CD14-positive monocyte (primary cell): ENCODE measurements around the gene OTUD7B. TPM values are rescaled to one million over a fixed set of nuclear protein-coding genes. Genes with fewer than 3 reads are reported as not detected.
A peak's percentile ranks its signal among the peaks of the same experiment; 100 is the strongest.

Experiments
- DNase-seq, 3 donors: peaks; one replicate each; pipeline ENCODE4 v3.0.0-alpha.2; 2011 to 2022
- H2AFZ ChIP-seq: 2 replicates; pipeline ENCODE4 v1.6.0; 2012; ENCODE audit warnings: mild to moderate bottlenecking, low read depth, low read length, inconsistent platforms; ENCODE audit not compliant: insufficient read depth, poor library complexity, severe bottlenecking
- H3K27ac ChIP-seq, 2 donors: 1 replicate in 1 of 2; 2 replicates in 1 of 2; pipeline ENCODE4 v1.5.1; 2012 to 2013; ENCODE audit warnings: low read length in 2 of 2, control low read depth in 1 of 2, inconsistent platforms in 1 of 2, low read depth in 1 of 2, mild to moderate bottlenecking in 1 of 2
- H3K27me3 ChIP-seq, 2 donors: one replicate each; pipeline versions ENCODE4 v1.6.0 to v1.6.1; 2011 to 2013; ENCODE audit warnings: low read length in 2 of 2; ENCODE audit not compliant: control insufficient read depth in 2 of 2, insufficient read depth in 2 of 2
- H3K36me3 ChIP-seq, 2 donors: replicated peaks in 1 of 2; 1 replicate in 1 of 2; 2 replicates in 1 of 2; pipeline versions ENCODE4 v1.5.1 to v1.6.1; 2012 to 2013; ENCODE audit warnings: low read length in 2 of 2, control low read depth in 1 of 2, inconsistent platforms in 1 of 2, mild to moderate bottlenecking in 1 of 2; ENCODE audit not compliant: insufficient read depth in 2 of 2, control insufficient read depth in 1 of 2
- H3K4me1 ChIP-seq, 2 donors: 1 replicate in 1 of 2; 2 replicates in 1 of 2; pipeline versions ENCODE4 v1.5.1 to v1.6.1; 2012 to 2013; ENCODE audit warnings: low read length in 2 of 2, control low read depth in 1 of 2, inconsistent platforms in 1 of 2, mild to moderate bottlenecking in 1 of 2, moderate library complexity in 1 of 2; ENCODE audit not compliant: insufficient read depth in 2 of 2, control insufficient read depth in 1 of 2
- H3K4me2 ChIP-seq: replicated peaks from 2 replicates; pipeline ENCODE3; 2012; ENCODE audit warnings: low read length, moderate library complexity, mild to moderate bottlenecking; ENCODE audit not compliant: poor library complexity, severe bottlenecking; ENCODE audit errors: extremely low read depth
- H3K4me3 ChIP-seq, 3 experiments: fragments of 200-600 bp in 1 of 3; sonication (generic) in 1 of 3; replicated peaks in 1 of 3; 1 replicate in 2 of 3; 2 replicates in 1 of 3; pipeline ENCODE4 v1.5.1; 2011 to 2013; ENCODE audit warnings: low read length in 3 of 3, mild to moderate bottlenecking in 3 of 3, control low read depth in 2 of 3, low read depth in 2 of 3, inconsistent platforms in 1 of 3, moderate library complexity in 1 of 3
- H3K79me2 ChIP-seq: 2 replicates; pipeline ENCODE4 v1.6.0; 2012; ENCODE audit warnings: mild to moderate bottlenecking, control low read depth, inconsistent platforms, low read length, moderate library complexity; ENCODE audit not compliant: insufficient read depth
- H3K9ac ChIP-seq: 2 replicates; pipeline ENCODE4 v1.6.0; 2017; ENCODE audit warnings: low read length, mild to moderate bottlenecking; ENCODE audit not compliant: insufficient read depth, poor library complexity, severe bottlenecking
- H3K9me3 ChIP-seq, 2 donors: replicated peaks in 1 of 2; 1 replicate in 1 of 2; 2 replicates in 1 of 2; pipeline versions ENCODE4 v1.5.1 to v1.6.1; 2012 to 2013; ENCODE audit warnings: low read length in 2 of 2, control low read depth in 1 of 2; ENCODE audit not compliant: control insufficient read depth in 1 of 2, insufficient read depth in 1 of 2
- H4K20me1 ChIP-seq: 2 replicates; pipeline ENCODE4 v1.6.0; 2012; ENCODE audit warnings: mild to moderate bottlenecking, low read length, control low read depth, moderate library complexity; ENCODE audit not compliant: insufficient read depth
- H3K27ac Mint-ChIP-seq, 7 donors: one replicate each; pipeline ENCODE4 v1.8.0; 2020; ENCODE audit warnings: mild to moderate bottlenecking in 7 of 7, mixed read lengths in 7 of 7, moderate library complexity in 6 of 7, inconsistent platforms in 2 of 7
- H3K27me3 Mint-ChIP-seq, 3 donors: one replicate each; pipeline ENCODE4 v1.8.0; 2021 to 2022; ENCODE audit warnings: low read depth in 3 of 3, mild to moderate bottlenecking in 3 of 3, mixed read lengths in 3 of 3, moderate library complexity in 3 of 3, inconsistent platforms in 1 of 3
- H3K36me3 Mint-ChIP-seq, 2 donors: one replicate each; pipeline ENCODE4 v1.8.0; 2020; ENCODE audit warnings: mixed read lengths in 2 of 2, inconsistent platforms in 1 of 2, mild to moderate bottlenecking in 1 of 2
- H3K4me1 Mint-ChIP-seq: one replicate; pipeline ENCODE4 v1.8.0; 2020; ENCODE audit warnings: mild to moderate bottlenecking, mixed read lengths
- H3K4me3 Mint-ChIP-seq, 2 donors: one replicate each; pipeline ENCODE4 v1.8.0; 2020; ENCODE audit warnings: mild to moderate bottlenecking in 2 of 2, mixed read lengths in 2 of 2, moderate library complexity in 1 of 2
- H3K9me3 Mint-ChIP-seq, 7 donors: one replicate each; pipeline ENCODE4 v1.8.0; 2020 to 2022; ENCODE audit warnings: mixed read lengths in 7 of 7, mild to moderate bottlenecking in 6 of 7, moderate library complexity in 6 of 7, inconsistent platforms in 2 of 7
- WGBS: methylation state at CpG from one replicate; pipeline ENCODE4 v1.1.5; 2013; ENCODE audit warnings: missing lambda C conversion rate; ENCODE audit not compliant: insufficient coverage; 5-methylcytosine and 5-hydroxymethylcytosine counted together
- intact Hi-C, 2 donors: fragments of 100-400 bp; cut with micrococcal nuclease; formaldehyde crosslinking; loops; one replicate each; pipeline versions ENCODE4 v1.15.0 to v1.15.1; 2023
- polyA plus RNA-seq, 3 donors: library from polyadenylated mRNA; depleted of rRNA in 1 of 3; unstranded in 2 of 3; stranded (reverse) in 1 of 3; fragments of 300-500 nt in 2 of 3; fragments of >200 nt in 1 of 3; fragmentation: Illumina TruSeq in 2 of 3; gene quantifications; 1 replicate in 2 of 3; 2 replicates in 1 of 3; pipeline ENCODE4 v1.2.3, GENCODE V29; 2012 to 2021
- TF ChIP-seq, protein P1 (sequence below): fragments of 200-600 bp; IDR thresholded peaks from one replicate; pipeline ENCODE4 v1.8.0; 2022; ENCODE audit warnings: antibody characterized with exemption, mild to moderate bottlenecking

The OTUD7B gene
- polyA plus RNA-seq, 3 donors = 0.03 TPM; not detected in 2

DNA sequence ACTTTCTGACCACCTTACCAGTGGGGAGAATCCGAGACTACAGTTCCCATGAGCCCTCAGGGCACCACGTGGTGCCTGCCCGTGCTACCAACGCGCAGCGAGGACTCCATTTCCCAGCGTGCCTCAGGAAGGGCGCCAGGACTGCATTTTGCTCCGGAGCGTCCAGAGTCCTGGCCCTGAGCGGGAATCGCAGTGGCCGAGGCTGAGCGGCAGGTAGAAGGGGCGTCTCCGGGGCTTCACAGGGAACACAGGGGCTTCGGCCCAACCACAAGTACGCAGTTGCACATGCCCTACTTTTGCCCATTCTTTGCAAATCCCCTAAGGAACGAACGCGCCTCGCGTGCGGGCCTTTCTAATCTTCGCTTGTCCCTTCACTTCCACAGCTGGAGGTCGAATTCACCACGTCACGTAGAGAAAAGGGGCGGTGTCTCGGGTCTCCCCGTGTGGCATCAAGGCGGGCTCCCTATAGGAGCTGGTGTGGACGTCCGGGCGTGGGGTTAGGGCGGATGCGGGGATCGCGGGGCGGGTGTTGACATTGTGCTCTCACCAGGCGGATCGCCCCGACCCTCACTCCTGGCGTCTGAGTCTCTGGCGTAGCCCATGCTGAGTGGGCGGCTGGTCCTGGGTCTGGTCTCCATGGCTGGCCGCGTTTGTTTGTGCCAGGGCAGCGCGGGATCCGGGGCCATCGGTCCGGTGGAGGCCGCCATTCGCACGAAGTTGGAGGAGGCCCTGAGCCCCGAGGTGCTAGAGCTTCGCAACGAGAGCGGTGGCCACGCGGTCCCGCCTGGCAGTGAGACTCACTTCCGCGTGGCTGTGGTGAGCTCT lies 110.9 kb downstream of the OTUD7B start, which contains the start of gene BOLA1:
BOLA1 (plus strand) TSS at position 109 of the 825 bp plus-strand sequence; CDS start at position 601, 492 bp downstream.
- intact Hi-C loops = loop anchor here in 1 of 2 donors (5.0 to 10.0 kb wide), 3 partner anchors 38 to 285 kb away; partner anchors contain the start of gene MTMR11
- TF ChIP-seq, protein P1, sequence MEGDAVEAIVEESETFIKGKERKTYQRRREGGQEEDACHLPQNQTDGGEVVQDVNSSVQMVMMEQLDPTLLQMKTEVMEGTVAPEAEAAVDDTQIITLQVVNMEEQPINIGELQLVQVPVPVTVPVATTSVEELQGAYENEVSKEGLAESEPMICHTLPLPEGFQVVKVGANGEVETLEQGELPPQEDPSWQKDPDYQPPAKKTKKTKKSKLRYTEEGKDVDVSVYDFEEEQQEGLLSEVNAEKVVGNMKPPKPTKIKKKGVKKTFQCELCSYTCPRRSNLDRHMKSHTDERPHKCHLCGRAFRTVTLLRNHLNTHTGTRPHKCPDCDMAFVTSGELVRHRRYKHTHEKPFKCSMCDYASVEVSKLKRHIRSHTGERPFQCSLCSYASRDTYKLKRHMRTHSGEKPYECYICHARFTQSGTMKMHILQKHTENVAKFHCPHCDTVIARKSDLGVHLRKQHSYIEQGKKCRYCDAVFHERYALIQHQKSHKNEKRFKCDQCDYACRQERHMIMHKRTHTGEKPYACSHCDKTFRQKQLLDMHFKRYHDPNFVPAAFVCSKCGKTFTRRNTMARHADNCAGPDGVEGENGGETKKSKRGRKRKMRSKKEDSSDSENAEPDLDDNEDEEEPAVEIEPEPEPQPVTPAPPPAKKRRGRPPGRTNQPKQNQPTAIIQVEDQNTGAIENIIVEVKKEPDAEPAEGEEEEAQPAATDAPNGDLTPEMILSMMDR = no peak
- Mint-ChIP-seq H3K4me3 (peak within 1 kb of the TSS; percentile 86 to 93), H3K4me1 (peaks cover 15% of the 10 kb centered on the region), H3K27ac (peak within 1 kb of the TSS; percentile 84 to 95 (median 91)), H3K27me3 (peaks cover 0 to 4% (median 0%) of the 10 kb centered on the region in 3 donors), H3K9me3 (peaks cover 0 to 7% (median 2%) of the 10 kb centered on the region in 7 donors), H3K36me3 (peaks cover 5 to 6% of the 10 kb centered on the region in 2 donors)
- 14% methylated on average over 54 of the region's 65 CpGs for WGBS
- Histone ChIP-seq H3K36me3 (no peaks in the 10 kb centered on the region), H3K27ac (peak within 1 kb of the TSS; percentile 53 to 78), H4K20me1 (no peaks in the 10 kb centered on the region), H3K9me3 (no peaks in the 10 kb centered on the region), H3K27me3 (no peaks in the 10 kb centered on the region), H3K9ac (peak within 1 kb of the TSS; percentile 72), H3K4me1 (peaks cover 8 to 17% of the 10 kb centered on the region in 2 donors), H3K4me2 (peak within 1 kb of the TSS; percentile 79), H3K4me3 (peak within 1 kb of the TSS; percentile 49 to 78 (median 63)), H3K79me2 (no peaks in the 10 kb centered on the region), H2AFZ (peak within 1 kb of the TSS; percentile 97)
- peak; percentile 78 to 85 (median 85) for DNase-seq

DNA sequence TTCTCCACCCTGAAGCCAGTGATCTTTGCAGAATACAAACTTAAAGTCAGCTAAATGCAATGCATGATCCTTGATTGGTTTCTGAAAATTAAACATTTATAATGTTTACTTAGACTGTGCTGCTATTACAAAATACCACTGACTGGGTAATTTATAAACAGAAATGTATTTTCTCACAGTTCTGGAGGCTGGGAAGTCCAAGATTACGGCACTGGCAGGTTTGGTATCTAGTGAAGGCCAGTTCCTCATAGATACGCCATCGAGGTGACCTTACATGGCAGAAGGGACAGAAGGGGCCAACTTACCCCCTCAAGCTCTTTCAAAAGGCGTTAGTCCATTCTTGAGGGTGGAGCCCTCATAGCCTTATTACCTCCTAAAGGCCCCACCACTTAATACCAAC lies 114.0 kb downstream of the OTUD7B start:
- no peak overlapping the region for H3K4me3 ChIP-seq
- intact Hi-C loops = loop anchor here in 1 of 2 donors (5.0 to 10.0 kb wide), 3 partner anchors 41 to 288 kb away; partner anchors contain the start of gene MTMR11
- 100% methylated on average over 1 of the region's 4 CpGs for WGBS
- no peaks in the 10 kb centered on the region for H3K36me3 ChIP-seq
- no peaks in the 10 kb centered on the region for H3K27me3 ChIP-seq
- H3K27ac Mint-ChIP-seq = no peak overlapping the region
- peaks cover 0 to 3% of the 10 kb centered on the region in 2 donors for H3K36me3 Mint-ChIP-seq
- peaks cover 15% of the 10 kb centered on the region for H3K4me1 Mint-ChIP-seq
- no peaks in the 10 kb centered on the region for H3K79me2 ChIP-seq
- H3K4me3 Mint-ChIP-seq = no peak overlapping the region
- H4K20me1 ChIP-seq = no peaks in the 10 kb centered on the region
- peaks cover 1 to 5% (median 3%) of the 10 kb centered on the region in 3 donors for H3K27me3 Mint-ChIP-seq
- no peak overlapping the region for H2AFZ ChIP-seq
- H3K9ac ChIP-seq = no peak overlapping the region
- no peak overlapping the region for H3K4me2 ChIP-seq
- peaks cover 8 to 17% of the 10 kb centered on the region in 2 donors for H3K4me1 ChIP-seq
- H3K9me3 ChIP-seq = no peaks in the 10 kb centered on the region
- peak in 1 of 3 donors; percentile 33 for DNase-seq
- H3K27ac ChIP-seq = no peak overlapping the region
- H3K9me3 Mint-ChIP-seq = peaks cover 0 to 7% (median 2%) of the 10 kb centered on the region in 7 donors
- TF ChIP-seq, protein P1 = no peak
